GM21529 (cell line): ENCODE results near the gene ERO1A.

Experiments
- ATAC-seq: cut with Tn5 transposase; IDR thresholded peaks from one replicate; pipeline ENCODE4 v1.9.1; 2021; ENCODE audit not compliant: unreplicated experiment

Gene ERO1A

DNA sequence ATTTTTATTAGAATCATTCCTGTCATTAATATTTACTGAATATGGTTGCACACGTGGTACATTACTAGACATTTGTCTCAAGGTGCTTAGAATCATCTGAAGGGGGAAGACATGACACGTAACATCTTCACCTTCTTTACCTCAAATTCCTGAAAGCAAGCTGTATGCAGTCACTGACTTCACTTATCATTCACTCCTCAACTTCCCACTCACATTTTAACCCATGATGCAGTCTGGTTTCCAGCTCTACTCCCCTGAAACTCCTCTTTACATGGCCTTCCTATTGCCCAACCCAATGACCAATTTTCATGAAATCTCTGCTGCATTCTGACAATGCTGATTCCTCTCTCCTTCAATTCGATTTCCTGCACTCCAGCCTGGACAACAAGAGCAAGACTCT lies 5.9 kb upstream of the ERO1A start:
- no peak for ATAC-seq

- ATAC-seq, result no peak
Observed at GRCh38 chr14:52700701-52701172, 5.4 kb upstream of the ERO1A start.

GRCh38 chr14:52694761-52695480 lies 437 bp downstream of the ERO1A start:
- ATAC-seq, result peak; percentile 53

- no peak for ATAC-seq
Observed at GRCh38 chr14:52693532-52693931, 1.8 kb downstream of the ERO1A start.

GRCh38 chr14:52693036-52693435 lies 2.3 kb downstream of the ERO1A start:
- ATAC-seq, result no peak

DNA sequence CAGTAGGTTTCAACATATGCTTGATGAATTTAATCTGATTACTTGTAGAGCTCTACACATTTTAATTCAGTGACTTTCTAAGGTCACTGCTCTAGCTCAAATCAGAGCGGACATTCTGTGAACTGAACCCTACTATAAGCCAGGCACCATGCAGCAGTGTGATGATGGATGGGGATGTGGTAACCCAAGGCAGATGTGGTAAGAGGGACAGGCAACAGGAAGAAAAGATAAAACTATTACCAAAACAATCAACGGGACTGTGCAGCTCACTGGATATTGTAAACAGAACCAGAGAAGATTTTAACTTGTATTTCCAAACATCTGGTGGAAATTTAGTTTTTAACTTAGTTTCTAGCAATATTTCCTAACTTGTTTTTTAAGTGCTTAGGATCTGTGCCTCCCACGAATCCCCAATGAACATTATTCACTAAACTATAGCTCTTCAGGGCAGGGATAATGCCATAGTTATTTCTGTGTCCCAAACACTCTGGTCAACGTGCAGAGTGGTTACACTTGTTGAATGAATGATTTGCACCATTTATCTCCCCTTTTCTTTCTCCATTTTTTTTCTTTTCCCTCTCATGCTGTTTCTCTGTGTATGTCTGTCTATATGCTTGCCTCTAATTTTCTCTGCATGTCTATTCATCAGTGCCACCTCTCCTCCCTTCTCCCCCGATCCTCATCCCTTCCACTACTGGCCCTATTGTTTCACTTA lies 3.0 kb downstream of the ERO1A start:
- ATAC-seq, result no peak

DNA sequence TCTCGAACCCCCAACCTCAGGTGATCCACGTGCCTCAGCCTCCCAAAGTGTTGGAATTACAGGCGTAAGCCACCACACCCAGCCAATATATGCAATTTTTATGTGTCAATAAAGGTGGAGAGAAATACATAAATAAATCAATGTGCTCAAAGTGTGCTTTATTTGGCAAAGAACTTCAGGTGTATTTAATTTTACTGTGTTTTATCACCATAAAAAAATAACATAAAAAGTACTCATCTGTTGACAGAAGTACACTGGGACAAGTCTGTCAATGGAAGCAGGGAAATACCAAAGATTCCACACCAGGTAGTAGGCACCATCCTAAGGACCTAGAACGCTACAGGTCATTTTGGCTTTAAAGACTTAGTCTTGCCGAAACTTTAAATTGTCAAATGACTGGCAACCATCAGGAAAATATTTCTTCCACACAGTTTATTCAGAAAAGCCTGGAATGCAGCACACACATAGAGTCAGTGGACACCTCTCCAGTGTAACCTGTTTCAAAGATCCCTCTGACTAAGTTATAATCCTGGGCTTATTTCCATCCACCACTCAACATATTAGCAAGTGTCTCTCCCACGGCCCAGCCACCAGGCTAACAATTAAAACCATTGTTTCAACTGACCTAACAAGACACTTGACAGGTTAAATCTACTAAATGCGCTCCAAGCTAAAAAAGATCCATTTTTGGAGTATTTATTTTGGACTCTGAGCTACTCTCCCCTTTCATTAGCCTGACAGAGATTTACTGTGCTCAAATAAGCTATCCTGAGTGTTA lies 4.2 kb downstream of the ERO1A start:
- no peak for ATAC-seq

DNA sequence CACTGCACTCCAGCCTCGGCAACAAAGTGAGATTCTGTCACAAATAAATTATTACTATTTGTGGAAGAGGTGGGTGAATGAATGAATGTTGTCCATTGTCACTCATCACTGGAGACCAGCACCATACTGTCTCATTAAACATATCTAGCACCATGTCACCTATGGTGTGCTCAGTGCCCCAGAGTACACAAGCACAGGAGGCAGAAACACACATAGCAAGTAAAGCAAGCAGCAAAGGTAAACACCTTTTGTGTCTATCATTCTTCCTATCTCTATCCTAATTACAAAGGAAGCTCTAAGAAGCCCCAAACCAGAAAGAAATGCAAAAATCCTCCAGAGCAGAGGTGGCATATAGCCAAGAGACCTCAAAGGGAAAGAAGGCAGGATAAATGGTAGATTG lies 9.2 kb downstream of the ERO1A start:
- no peak for ATAC-seq

DNA sequence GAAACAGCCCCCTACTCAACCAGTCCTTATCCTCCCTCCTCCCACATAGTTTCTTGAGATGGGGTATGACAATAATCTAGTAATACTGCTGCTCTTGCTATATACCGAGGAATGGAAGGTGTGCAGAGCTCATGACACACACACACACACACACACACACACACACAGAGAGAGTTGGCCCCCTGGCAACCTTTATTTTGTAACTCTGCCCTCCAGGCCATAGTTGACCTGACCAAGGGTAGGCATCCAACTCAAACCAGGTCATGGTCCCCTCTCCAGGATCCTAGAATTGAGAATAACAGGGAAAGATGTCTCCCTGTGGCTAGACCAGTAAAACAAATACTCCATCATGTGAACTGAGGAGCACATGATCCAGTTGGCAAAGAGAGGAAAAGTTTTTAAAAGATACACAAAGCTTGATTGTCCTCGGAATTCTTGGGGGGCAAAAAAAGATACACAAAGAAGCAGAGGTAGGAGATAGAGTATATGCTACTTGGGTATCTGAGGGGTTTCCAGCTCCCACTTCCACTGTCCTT lies 11.3 kb downstream of the ERO1A start:
- no peak for ATAC-seq

DNA sequence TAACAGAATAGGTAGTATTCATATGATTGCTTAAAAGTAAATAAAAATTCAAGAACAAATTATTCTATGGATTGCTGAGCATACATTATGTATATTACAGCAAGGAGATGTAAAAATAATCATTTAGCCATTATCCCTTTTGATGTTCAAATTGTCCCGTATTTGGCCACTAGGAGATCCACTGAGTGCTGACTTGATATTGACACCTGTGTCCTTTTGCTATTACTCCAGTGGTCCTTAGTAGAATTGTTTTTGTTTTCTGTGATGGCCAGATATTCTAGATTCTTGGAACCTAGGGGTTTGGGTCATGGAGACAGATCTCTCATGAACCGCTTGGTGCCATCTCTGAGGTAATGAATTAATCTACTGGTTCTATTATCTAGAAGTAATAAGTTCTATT lies 16.8 kb downstream of the ERO1A start:
- ATAC-seq, result no peak

GRCh38 chr14:52663850-52664249 lies 31.5 kb downstream of the ERO1A start:
- no peak for ATAC-seq

- no peak for ATAC-seq
Observed at GRCh38 chr14:52661314-52661713, 34.0 kb downstream of the ERO1A start.

GRCh38 chr14:52660832-52661231 lies 34.5 kb downstream of the ERO1A start:
- no peak for ATAC-seq

DNA sequence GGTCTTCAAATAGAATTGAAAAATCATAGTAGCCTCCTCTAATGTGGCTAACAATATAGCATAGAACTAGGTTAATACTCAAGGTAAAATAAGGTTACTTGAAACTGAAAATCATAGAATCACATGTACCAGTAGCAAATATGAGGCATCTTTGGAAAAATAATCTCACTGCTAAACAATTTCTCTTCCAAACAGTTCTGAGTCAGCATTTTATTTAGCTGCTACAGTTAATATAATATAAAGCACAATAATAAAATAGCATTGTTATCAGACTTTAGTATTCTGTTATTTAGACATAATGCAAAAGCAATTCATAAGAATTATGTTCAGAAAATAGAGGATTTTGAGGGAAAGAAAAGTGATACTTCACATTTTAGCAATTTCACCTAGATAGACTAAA lies 35.0 kb downstream of the ERO1A start:
- no peak for ATAC-seq

DNA sequence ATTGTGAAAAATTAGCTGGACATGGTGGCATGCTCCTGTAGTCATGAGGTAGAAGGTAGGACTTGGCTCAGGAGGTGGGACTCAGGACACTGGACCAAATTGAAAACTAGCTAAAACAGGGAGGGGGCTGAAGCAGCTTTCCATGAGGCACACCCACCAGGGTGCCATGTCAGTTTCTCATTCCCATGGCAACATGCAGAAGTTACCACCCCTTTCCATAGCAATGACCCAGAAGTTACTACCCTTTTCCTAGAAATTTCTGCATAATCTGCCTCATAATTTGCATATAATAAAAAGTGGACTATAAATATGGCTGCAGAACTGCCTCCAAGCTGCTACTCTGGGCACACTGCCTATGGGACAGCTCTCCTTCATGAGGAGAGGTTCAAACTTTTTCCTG lies 38.5 kb downstream of the ERO1A start:
- ATAC-seq, result no peak

DNA sequence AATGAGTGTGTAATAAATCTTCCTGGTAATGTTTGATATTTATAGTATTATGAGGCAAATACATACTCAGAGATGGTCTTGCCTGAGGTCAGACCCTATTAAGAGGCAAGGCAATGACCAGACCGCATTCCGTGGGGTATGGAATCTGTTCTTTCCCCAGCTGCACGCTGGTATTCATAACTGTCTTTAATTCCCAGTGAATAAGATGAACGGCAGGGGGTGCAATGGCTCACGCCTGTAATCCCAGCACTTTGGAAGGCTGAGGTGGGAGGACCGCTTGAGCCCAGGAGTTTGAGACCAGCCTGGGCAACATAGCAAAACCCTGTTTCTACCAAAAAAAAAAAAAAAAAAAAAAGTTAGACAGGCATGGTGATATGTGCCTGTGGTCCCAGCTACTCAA lies 44.6 kb downstream of the ERO1A start:
- ATAC-seq, result no peak

DNA sequence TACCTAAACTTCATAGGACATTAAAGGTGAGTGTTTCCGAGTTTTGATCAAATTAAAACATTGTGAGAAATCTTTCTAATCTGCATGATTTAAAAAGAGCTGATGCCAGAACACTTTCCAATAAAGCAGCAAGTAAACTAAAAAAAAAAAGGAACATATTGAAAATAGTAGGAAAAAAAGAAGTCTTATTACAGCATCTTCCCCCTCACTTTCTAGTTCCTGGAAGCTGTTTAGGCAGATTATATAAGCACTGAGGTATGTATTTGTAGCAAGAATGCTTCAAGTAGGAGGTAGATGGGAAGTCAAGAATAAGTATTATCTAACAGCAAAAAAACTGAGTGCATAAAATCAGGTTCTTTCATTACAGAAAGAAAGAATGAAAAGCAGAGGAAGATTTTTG lies 45.8 kb downstream of the ERO1A start:
- ATAC-seq, result no peak

- ATAC-seq, result no peak
Observed at GRCh38 chr14:52641745-52642144, 53.6 kb downstream of the ERO1A start.

DNA sequence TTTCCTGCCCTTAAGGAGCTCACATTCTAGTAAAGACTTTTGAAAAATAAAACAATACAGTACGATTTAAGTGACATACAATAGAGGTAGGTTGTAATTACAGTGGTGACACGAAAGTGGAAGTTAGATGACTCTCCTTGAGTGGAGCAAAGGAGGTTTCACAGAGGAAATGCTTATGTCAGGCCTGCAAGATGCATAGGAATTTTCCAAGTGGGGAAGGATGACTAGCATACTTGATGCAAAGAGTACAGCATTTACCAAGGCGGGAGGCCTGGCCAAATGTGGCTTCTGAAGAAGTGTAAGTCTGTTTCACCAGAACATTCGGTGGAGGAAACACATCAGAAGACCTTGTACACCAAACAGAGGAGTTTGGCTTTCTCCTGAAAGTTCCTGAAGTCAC lies 55.2 kb downstream of the ERO1A start:
- no peak for ATAC-seq

DNA sequence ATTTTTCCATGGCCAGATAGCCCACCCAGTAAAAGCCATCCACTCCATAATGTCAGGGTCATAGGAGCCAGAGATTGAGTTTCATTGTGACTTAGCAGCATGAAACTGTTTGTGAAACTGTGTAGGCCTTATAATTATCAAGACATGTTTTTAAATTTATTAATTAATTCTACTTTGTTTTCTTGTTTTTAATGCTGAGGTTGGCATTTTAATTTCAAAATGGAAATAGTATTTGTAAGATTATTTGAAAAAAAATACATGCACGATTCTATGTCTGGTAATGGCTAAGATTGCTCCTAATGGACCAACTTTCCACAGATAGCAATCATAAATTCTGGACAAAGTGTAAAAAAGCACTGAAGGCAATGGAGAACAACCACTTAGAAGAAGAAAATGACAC lies 75.7 kb downstream of the ERO1A start:
- ATAC-seq, result no peak

DNA sequence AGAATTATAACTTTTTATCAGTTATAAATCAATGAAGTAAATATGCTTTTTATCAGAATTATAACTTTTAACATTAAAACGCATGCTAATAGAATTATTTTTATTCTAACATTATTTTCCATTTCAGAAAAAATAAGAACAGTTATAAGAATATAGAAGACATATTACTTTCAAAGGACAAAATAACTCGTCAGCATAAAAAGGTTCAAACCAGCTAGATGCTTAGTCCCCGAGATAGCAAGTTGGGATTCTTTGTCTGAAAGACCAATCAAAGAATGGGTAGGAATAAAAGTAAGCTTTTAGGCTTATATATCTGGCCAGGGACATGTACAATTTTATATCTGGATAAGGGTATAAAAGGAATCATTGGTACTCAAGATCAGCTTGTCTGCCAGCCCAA lies 76.8 kb downstream of the ERO1A start:
- ATAC-seq, result no peak

DNA sequence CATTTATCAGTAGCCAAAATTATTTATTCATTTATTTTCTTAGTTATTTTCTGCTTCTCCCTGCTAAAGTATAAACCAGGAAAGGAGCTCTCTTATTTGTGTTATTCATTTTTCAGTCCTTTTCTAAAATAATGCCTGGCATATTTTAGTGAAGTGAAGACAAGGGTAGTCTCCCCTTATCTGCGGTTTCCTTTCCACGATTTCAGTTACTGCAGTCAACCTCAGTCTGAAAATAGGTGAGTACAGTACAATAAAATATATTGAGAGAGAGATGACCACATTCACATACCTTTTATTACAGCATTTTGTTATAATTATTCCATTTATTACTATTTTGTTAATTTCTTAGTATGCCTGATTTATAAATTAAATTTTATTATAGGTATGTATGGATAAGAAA lies 85.2 kb downstream of the ERO1A start:
- no peak for ATAC-seq
